ENCODE measurements around the gene SERTAD2. TPM values are rescaled to one million over a fixed set of nuclear protein-coding genes. Genes with fewer than 3 reads are reported as not detected.

Gene SERTAD2
- total and polyA plus RNA-seq, 2 experiments from 2014 or later, result 6.2 to 6.4 TPM

DNA sequence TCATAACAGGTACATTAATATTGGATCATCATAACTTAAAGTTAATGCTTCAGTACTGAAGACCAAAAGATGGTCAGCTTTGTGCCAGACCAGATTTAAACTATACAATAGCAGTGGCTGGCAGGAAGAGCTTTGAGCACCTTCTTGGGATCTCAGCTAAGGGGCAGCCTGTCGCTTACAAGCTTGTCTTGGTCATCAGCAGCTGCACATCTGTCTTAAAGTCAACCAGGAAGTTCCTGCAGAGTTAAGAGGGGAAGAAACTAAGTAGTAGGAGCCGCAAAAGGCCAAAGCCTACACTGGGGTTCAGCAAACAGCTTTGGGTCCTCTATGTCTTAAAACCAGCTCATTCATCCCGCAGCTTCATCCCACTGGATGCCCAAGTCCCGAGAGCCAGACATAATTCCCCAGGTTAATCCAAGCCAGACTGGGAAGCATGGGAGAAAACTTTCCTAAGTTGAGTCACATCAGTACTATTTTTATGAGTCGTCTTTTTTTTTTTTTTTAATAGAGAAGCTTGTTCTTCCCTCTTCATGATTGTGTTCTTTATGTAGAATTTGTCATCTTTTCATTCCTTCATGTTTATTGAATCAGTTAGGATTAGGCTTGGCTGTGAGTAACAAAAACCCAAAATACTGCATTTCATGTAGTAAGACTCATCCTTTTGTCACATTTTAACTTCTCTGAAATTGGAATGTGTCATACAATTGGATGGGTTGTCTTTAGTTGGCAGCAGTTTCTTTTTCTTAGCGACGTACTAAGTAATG is 59.3 kb downstream of the SERTAD2 start:
- Histone ChIP-seq H3K36me3 (ENCODE audit: insufficient read depth) (no peaks in the 10 kb centered on the region; the same call in 1 of the 2 replicates), H3K9me2 (ENCODE audit: insufficient read depth) (no peaks in the 10 kb centered on the region), H3K79me2 (replicated peaks; ENCODE audit: insufficient read depth) (no peaks in the 10 kb centered on the region), H3K27me3 (ENCODE audit: insufficient read depth) (no peaks in the 10 kb centered on the region), H3K4me2 (no peak overlapping the region), H3F3A (replicated peaks; ENCODE audit: low read depth) (no peaks in the 10 kb centered on the region), H3K27ac (ENCODE audit: low read depth) (no peak overlapping the region), H2AFZ (no peak overlapping the region), H4K20me1 (replicated peaks; ENCODE audit: insufficient read depth) (no peaks in the 10 kb centered on the region), H3K4me1 (ENCODE audit: insufficient read depth) (no peaks in the 10 kb centered on the region), H3K4me3 (no peak overlapping the region)
- H3K9me3 Mint-ChIP-seq, result no peaks in the 10 kb centered on the region
- H3K36me3 Mint-ChIP-seq (ENCODE audit: low read depth), result peaks cover 9% of the 10 kb centered on the region; the same call in 1 of the 3 replicates
- ATAC-seq (no peak), DNase-seq (ENCODE audit: low spot score) (no peak)
- H3K27ac Mint-ChIP-seq, result no peak overlapping the region
- no peaks in the 10 kb centered on the region for H3K27me3 Mint-ChIP-seq (ENCODE audit: insufficient read depth, low read depth, poor library complexity)
- TF ChIP-seq, protein P1, sequence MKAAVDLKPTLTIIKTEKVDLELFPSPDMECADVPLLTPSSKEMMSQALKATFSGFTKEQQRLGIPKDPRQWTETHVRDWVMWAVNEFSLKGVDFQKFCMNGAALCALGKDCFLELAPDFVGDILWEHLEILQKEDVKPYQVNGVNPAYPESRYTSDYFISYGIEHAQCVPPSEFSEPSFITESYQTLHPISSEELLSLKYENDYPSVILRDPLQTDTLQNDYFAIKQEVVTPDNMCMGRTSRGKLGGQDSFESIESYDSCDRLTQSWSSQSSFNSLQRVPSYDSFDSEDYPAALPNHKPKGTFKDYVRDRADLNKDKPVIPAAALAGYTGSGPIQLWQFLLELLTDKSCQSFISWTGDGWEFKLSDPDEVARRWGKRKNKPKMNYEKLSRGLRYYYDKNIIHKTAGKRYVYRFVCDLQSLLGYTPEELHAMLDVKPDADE (IDR thresholded peaks at IDR 0.05), result no peak
- TF ChIP-seq ZNF331 (CRISPR knock-in tag; IDR thresholded peaks at IDR 0.05; ENCODE audit: low read depth) (no peak), CREB1 (CRISPR knock-in tag; IDR thresholded peaks at IDR 0.05; ENCODE audit: low read depth) (no peak), JUNB (IDR thresholded peaks at IDR 0.05; ENCODE audit: unreplicated experiment) (no peak), EZH2phosphoT487 (IDR thresholded peaks at IDR 0.05; ENCODE audit: unreplicated experiment) (no peak), ZNF462 (CRISPR knock-in tag; IDR thresholded peaks at IDR 0.05) (no peak), NANOG (IDR thresholded peaks at IDR 0.05; ENCODE audit: borderline replicate concordance) (no peak), STAT1 (IDR thresholded peaks at IDR 0.05; ENCODE audit: unreplicated experiment) (no peak), ZNF114 (CRISPR knock-in tag; IDR thresholded peaks at IDR 0.05) (no peak), POLR2AphosphoS5 (IDR thresholded peaks at IDR 0.05; ENCODE audit: low read depth) (no peak), EZH2 (IDR thresholded peaks at IDR 0.05; ENCODE audit: low read depth, unreplicated experiment) (no peak)
- TF ChIP-seq, protein P2, sequence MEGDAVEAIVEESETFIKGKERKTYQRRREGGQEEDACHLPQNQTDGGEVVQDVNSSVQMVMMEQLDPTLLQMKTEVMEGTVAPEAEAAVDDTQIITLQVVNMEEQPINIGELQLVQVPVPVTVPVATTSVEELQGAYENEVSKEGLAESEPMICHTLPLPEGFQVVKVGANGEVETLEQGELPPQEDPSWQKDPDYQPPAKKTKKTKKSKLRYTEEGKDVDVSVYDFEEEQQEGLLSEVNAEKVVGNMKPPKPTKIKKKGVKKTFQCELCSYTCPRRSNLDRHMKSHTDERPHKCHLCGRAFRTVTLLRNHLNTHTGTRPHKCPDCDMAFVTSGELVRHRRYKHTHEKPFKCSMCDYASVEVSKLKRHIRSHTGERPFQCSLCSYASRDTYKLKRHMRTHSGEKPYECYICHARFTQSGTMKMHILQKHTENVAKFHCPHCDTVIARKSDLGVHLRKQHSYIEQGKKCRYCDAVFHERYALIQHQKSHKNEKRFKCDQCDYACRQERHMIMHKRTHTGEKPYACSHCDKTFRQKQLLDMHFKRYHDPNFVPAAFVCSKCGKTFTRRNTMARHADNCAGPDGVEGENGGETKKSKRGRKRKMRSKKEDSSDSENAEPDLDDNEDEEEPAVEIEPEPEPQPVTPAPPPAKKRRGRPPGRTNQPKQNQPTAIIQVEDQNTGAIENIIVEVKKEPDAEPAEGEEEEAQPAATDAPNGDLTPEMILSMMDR (conservative IDR thresholded peaks at IDR 0.05; ENCODE audit: low read depth in 2 of 2), result no peak
- TF ChIP-seq, protein P3, sequence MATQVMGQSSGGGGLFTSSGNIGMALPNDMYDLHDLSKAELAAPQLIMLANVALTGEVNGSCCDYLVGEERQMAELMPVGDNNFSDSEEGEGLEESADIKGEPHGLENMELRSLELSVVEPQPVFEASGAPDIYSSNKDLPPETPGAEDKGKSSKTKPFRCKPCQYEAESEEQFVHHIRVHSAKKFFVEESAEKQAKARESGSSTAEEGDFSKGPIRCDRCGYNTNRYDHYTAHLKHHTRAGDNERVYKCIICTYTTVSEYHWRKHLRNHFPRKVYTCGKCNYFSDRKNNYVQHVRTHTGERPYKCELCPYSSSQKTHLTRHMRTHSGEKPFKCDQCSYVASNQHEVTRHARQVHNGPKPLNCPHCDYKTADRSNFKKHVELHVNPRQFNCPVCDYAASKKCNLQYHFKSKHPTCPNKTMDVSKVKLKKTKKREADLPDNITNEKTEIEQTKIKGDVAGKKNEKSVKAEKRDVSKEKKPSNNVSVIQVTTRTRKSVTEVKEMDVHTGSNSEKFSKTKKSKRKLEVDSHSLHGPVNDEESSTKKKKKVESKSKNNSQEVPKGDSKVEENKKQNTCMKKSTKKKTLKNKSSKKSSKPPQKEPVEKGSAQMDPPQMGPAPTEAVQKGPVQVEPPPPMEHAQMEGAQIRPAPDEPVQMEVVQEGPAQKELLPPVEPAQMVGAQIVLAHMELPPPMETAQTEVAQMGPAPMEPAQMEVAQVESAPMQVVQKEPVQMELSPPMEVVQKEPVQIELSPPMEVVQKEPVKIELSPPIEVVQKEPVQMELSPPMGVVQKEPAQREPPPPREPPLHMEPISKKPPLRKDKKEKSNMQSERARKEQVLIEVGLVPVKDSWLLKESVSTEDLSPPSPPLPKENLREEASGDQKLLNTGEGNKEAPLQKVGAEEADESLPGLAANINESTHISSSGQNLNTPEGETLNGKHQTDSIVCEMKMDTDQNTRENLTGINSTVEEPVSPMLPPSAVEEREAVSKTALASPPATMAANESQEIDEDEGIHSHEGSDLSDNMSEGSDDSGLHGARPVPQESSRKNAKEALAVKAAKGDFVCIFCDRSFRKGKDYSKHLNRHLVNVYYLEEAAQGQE (IDR thresholded peaks at IDR 0.05; ENCODE audit: unreplicated experiment), result no peak
- peaks cover 6% of the 10 kb centered on the region; the same call in 2 of the 3 replicates for H3K4me1 Mint-ChIP-seq
- no peak overlapping the region for H3K4me3 Mint-ChIP-seq

Data from GM23338 (cell line).